Rectal smooth muscle tissue (tissue), 1 donor: ENCODE results near the gene ZNF865.
A peak's percentile ranks its signal among the peaks of the same experiment; 100 is the strongest.

Experiments used
- H3K27ac ChIP-seq: one replicate; pipeline ENCODE4 v1.7.0; 2013; ENCODE audit warnings: low read depth, low read length, inconsistent platforms
- H3K27me3 ChIP-seq: one replicate; pipeline ENCODE4 v1.7.0; 2013; ENCODE audit warnings: low read length; ENCODE audit not compliant: control insufficient read depth, insufficient read depth
- H3K36me3 ChIP-seq: one replicate; pipeline ENCODE4 v1.7.0; 2013; ENCODE audit warnings: low read length; ENCODE audit not compliant: control insufficient read depth, insufficient read depth
- H3K4me1 ChIP-seq: one replicate; pipeline ENCODE4 v1.7.0; 2013; ENCODE audit warnings: low read length; ENCODE audit not compliant: control insufficient read depth, insufficient read depth
- H3K4me3 ChIP-seq: one replicate; pipeline ENCODE4 v1.7.0; 2013; ENCODE audit warnings: low read length
- H3K9ac ChIP-seq: one replicate; pipeline ENCODE4 v1.7.0; 2013; ENCODE audit warnings: low read length

The ZNF865 gene

DNA sequence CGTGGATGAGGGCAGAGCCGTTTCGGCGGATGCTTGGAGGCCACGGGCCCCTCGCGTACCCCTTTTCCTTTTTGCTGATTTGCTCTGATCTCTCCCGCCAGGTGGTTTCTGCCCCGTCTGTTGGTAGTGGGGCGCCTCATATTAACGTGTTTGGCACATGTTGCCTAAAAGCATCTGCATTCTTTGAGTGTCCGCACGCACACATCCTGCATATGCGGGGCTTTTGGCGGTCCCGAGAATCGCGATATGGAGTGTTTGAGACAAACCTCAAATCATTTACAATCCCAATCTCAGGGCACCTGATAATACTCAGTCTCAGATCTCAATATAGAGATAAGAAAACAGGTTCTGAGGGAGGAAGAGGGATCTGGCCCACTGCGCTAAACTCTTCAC is 50.2 kb downstream of the ZNF865 start:
- peak overlapping the region; percentile 80 for H3K4me3 ChIP-seq
- H3K27me3 ChIP-seq = no peaks in the 10 kb centered on the region
- peak overlapping the region; percentile 35 for H3K9ac ChIP-seq
- peak overlapping the region; percentile 98 for H3K27ac ChIP-seq
- H3K4me1 ChIP-seq = peaks cover 21% of the 10 kb centered on the region
- peaks cover 4% of the 10 kb centered on the region for H3K36me3 ChIP-seq

DNA sequence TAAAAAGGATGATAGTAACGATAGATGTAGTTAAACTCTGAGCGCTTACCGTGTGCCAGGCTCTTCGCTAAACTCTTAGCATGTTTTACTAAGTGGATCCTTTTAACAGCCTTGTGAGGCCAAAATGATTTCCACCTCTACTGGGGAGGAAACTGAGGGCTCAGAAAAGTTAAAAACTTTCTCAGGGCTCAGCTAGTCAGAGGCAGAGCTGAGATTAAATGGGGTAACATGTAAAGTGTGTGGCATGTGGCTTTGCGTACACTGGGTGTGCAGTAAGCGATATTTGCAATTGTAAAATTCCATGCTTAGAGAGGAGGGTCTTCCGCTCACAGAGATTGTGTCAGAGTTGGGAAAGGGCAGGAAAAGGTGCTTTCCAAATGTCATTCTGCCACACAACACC is 51.1 kb downstream of the ZNF865 start:
- H3K27me3 ChIP-seq = no peaks in the 10 kb centered on the region
- peaks cover 21% of the 10 kb centered on the region for H3K4me1 ChIP-seq
- H3K36me3 ChIP-seq = peaks cover 11% of the 10 kb centered on the region
- H3K27ac ChIP-seq = no peak overlapping the region
- H3K4me3 ChIP-seq = peak overlapping the region; percentile 80
- no peak overlapping the region for H3K9ac ChIP-seq

DNA sequence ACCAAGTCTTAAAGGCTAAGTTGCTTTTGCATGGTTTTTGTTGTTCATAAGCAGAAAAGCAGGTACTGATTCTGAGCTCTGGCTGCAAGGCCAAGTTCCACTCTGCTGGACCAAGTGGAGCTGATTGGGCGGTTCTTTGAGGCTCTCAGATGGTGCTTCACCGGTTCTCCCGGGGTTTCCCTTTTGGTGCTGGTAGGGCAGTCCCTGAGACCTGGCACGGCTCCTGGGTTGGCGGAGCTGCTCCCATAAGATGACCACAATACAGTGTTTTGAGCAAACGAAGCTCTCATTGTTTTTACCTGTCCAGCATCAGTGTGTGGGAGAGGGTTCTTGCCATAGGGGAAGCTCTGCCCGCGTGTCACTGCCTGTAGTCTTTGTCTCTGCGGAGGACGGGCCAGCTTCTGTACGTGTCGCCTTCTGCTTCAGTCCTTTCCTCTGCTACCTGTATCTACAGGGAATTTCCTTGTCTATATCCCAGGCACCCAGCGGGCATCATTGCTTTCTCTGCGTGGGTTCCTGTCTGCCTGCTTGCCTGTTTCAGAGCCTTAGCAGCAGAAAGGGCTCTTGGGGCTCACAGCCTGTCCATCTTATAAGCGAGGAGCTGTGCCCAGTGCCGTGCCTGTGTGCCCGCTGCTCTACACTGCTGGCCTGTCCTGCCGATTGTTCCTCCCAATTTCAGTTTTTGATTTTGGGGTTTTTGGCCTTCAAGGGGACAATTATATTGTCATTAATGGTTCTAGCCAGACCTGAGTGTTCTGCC is 51.7 kb downstream of the ZNF865 start:
- Histone ChIP-seq H3K36me3 (peaks cover 16% of the 10 kb centered on the region), H3K9ac (no peak overlapping the region), H3K4me3 (peak overlapping the region; percentile 80), H3K4me1 (peaks cover 21% of the 10 kb centered on the region), H3K27me3 (no peaks in the 10 kb centered on the region), H3K27ac (no peak overlapping the region)

DNA sequence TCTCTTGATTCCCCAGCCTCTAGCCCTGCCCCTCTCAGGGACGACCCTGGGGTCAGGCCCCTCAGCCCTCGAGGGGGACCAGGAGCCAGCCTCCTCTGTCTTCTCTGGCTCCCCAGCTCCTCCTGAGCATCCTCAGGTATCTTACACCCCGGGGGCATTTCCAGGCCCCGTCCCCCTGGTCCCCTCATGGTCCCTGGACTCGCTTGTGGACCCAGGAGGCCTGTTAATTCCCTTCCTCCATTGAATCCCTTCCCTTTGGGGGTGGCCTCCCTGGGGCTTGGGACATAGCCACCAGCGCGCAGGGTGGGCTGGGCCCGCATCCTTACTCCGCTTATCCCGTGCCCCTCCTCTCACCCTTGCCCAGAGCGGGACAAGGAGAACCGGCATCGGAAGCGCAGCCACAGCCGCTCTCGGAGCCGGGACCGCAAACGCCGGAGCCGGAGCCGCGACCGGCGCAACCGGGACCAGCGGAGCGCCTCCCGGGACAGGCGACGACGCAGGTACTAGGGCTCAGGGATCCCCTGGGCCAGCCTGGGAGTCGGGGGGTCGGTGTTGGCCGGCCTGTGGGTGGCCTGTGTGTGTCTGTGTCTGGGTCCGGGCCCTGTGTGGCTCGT is 53.5 kb downstream of the ZNF865 start:
- no peak overlapping the region for H3K27ac ChIP-seq

DNA sequence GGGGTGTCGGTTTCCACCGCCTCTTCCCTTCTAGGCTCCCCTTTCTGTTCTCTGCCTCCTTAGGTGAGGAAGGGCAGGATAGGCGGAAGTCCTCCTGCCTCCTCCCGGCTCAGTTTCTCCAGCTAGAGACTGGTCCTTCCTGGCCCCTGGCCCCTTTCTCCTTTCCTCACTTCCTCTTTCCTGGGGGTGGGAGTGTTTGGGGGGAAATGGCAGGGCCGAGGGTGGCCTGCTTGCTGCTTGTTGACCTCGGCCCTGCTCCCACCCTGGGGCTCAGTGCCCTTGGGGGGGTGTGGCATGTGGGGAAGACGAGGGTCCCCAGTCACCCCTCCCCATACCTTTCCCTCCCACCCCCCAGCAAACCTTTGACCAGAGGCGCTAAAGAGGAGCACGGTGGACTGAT is 54.4 kb downstream of the ZNF865 start:
- Histone ChIP-seq H3K4me1 (peaks cover 21% of the 10 kb centered on the region), H3K27ac (no peak overlapping the region), H3K36me3 (peaks cover 39% of the 10 kb centered on the region)

More for the DNA sequence above, 53.5 kb downstream of the ZNF865 start:
- no peak overlapping the region for H3K4me3 ChIP-seq
- no peak overlapping the region for H3K9ac ChIP-seq
- peaks cover 21% of the 10 kb centered on the region for H3K4me1 ChIP-seq
- peaks cover 32% of the 10 kb centered on the region for H3K36me3 ChIP-seq
- H3K27me3 ChIP-seq = no peaks in the 10 kb centered on the region

DNA sequence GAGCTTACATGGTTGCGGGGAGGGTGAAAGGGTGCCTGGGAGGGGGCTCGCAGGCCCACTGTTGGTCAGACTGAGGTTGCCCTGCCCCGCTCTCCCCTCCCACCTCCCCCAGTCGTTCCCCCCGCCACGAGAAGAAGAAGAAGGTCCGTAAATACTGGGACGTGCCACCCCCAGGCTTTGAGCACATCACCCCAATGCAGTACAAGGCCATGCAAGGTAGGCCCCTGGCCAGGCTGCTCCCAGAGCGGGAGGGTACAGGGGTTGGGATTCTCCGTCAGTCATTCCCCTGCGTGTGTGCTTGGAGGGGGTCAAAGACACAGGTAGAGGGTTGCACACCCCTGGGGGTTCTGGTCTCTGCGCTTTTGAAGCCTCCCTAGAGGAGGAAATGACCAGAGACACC is 55.0 kb downstream of the ZNF865 start:
- H3K27ac ChIP-seq = no peak overlapping the region
- H3K4me3 ChIP-seq = no peak overlapping the region
- H3K9ac ChIP-seq = no peak overlapping the region
- peaks cover 42% of the 10 kb centered on the region for H3K36me3 ChIP-seq
- H3K4me1 ChIP-seq = peaks cover 21% of the 10 kb centered on the region
- H3K27me3 ChIP-seq = no peaks in the 10 kb centered on the region

More for the DNA sequence above, 54.4 kb downstream of the ZNF865 start:
- H3K9ac ChIP-seq = no peak overlapping the region
- H3K27me3 ChIP-seq = no peaks in the 10 kb centered on the region
- no peak overlapping the region for H3K4me3 ChIP-seq

DNA sequence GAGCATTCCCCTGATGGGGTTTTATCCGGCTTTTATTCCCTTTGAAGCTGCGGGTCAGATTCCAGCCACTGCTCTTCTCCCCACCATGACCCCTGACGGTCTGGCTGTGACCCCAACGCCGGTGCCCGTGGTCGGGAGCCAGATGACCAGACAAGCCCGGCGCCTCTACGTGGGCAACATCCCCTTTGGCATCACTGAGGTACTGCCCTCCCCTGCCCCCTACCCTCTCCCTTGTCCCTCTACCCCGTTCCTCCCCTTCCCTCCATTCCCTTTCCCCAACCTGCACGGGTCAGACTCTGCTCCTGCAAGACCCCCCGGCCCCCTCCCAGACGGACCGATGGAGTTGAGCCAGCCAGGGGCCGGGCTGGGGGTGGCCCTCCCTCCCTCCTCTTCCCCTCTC is 55.5 kb downstream of the ZNF865 start:
- H3K4me1 ChIP-seq = peaks cover 17% of the 10 kb centered on the region
- H3K27ac ChIP-seq = no peak overlapping the region
- H3K4me3 ChIP-seq = no peak overlapping the region
- H3K9ac ChIP-seq = no peak overlapping the region
- peaks cover 44% of the 10 kb centered on the region for H3K36me3 ChIP-seq
- H3K27me3 ChIP-seq = no peaks in the 10 kb centered on the region

DNA sequence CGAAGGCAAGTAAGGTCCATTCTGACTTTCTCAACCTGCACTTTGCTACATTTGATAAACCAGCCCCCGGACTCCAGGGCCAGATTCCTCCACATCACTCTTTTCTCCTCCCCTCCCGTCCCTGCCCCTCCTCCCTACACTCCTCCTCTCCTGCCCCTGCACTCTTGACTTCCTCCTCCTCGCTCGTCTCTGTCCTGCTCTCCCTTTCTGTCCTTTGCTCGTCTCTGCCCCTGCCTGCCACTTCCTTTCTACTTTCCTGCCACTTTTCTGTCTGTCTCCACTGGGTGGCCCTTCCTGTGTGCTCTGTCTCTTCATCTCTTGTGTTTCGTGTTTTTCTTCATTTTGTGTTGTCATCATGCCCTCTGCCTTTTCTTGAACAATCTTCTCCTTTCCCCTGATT is 56.4 kb downstream of the ZNF865 start:
- Histone ChIP-seq H3K9ac (no peak overlapping the region), H3K27me3 (no peaks in the 10 kb centered on the region), H3K27ac (no peak overlapping the region), H3K4me1 (peaks cover 9% of the 10 kb centered on the region), H3K4me3 (no peak overlapping the region), H3K36me3 (peaks cover 46% of the 10 kb centered on the region)

DNA sequence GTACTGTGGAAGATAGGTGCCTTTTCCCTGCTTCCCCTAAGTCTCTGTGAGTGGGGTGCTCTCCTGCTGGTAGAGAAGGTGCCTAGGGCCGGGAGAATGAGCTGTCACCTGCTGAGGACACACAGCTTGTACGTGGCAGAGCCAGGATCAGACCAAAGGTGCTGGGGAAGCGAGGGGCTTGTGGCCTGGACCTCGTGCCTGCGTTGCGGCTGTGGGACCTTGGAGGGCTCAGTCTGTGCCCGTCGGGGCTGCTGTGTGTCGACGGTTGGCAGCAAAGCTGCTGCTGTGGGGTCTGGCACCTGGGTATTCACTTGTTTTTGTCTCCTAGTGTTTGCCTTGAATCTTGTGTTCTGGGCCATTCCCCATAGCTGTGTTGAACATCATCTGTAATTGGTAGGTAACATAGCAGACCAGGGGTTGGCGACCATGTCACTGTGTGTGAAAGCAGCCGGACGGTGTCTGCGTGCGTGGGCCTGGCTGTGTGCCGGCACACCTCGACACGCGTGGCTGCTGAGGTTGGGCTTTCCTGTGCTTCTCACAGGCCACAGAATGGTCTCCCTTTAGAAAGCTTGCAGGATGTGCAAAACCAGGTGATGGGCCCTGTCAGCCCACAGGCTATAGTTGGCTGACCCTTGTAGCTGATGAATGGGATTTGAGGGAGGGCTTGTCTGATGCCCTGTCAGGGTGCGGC is 58.5 kb downstream of the ZNF865 start:
- H3K4me1 ChIP-seq = no peaks in the 10 kb centered on the region
- no peak overlapping the region for H3K4me3 ChIP-seq
- peaks cover 58% of the 10 kb centered on the region for H3K36me3 ChIP-seq
- no peak overlapping the region for H3K9ac ChIP-seq
- no peak overlapping the region for H3K27ac ChIP-seq
- H3K27me3 ChIP-seq = no peaks in the 10 kb centered on the region

DNA sequence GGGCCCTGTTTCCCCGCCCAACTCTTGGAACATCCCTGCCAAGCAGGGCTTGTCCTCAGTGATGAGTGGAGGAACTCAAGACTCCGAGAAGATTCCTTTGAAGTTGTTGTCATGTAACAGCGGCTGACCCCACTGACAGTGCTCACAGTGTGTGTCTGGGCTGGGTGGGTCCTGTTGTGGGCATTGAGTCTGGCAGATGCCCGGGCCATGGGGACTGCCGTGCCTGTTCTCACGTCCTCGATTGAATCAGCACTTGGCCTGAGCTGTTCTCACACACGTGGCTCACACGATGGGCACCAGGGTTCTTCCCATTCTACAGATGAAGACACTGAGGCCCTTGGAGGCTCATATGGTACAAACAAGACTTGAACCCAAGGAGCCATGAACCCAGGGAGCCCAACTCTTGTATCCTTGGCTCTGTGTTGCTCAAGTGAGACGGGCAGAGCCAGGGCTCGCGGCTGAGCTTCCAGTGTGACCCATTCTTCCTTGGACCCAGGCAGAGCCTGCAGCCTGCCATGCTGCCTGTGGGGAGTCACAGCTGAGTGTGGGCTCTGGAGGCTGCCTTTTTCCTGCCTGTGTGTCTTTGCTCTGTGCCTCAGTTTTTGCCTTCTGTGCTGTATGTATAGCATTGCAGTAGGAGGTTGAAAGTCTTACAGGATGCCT is 61.0 kb downstream of the ZNF865 start:
- Histone ChIP-seq H3K4me3 (no peak overlapping the region), H3K4me1 (no peaks in the 10 kb centered on the region), H3K9ac (no peak overlapping the region), H3K27me3 (no peaks in the 10 kb centered on the region), H3K27ac (no peak overlapping the region), H3K36me3 (peaks cover 66% of the 10 kb centered on the region)
